ENCODE measurements around the gene CAMK2G.
"Not testable (repeated sequence)": the region's sequence is repeated elsewhere in the genome, so short reads cannot be mapped to it uniquely, and the experiment has no call there.

The CAMK2G gene

GRCh38 chr10:73874267-73875138 lies at the start of gene CAMK2G:
TSS of gene CAMK2G (minus strand) at chr10:73874555. CDS start at chr10:73874461, 94 bp downstream.
- peak; percentile 8 to 58 for DNase-seq

GRCh38 chr10:73922864-73923133 lies 48.4 kb upstream of the CAMK2G start:
- no peak for DNase-seq

- no peak for DNase-seq
Measured at GRCh38 chr10:73922007-73922863, 47.9 kb upstream of the CAMK2G start.

- DNase-seq, result no peak
Measured at GRCh38 chr10:73920089-73920488, 45.7 kb upstream of the CAMK2G start.

- DNase-seq, result not testable (repeated sequence)
Measured at GRCh38 chr10:73919481-73919880, 45.1 kb upstream of the CAMK2G start.

GRCh38 chr10:73917566-73918305 lies 43.4 kb upstream of the CAMK2G start:
- no peak for DNase-seq

- DNase-seq, result no peak
Measured at GRCh38 chr10:73916761-73917470, 42.6 kb upstream of the CAMK2G start.

- no peak for DNase-seq
Measured at GRCh38 chr10:73915206-73915851, 41.0 kb upstream of the CAMK2G start.

- DNase-seq, result no peak
Measured at GRCh38 chr10:73914036-73914435, 39.7 kb upstream of the CAMK2G start.

GRCh38 chr10:73911553-73912004 lies 37.2 kb upstream of the CAMK2G start:
- DNase-seq, result no peak

GRCh38 chr10:73910764-73911552 lies 36.6 kb upstream of the CAMK2G start, which contains the start of gene PLAU:
TSS of gene PLAU (plus strand) at chr10:73911132. CDS start at chr10:73911556, 424 bp downstream.
- DNase-seq, result peak in 1 of 2 experiments; percentile 10

- DNase-seq, result peak in 1 of 2 experiments; percentile 6
Measured at GRCh38 chr10:73910401-73910763, 36.0 kb upstream of the CAMK2G start.

GRCh38 chr10:73909540-73910115 lies 35.3 kb upstream of the CAMK2G start:
- no peak for DNase-seq

GRCh38 chr10:73908853-73909539 lies 34.6 kb upstream of the CAMK2G start:
- DNase-seq, result no peak

- DNase-seq, result peak in 1 of 2 experiments; percentile 2
Measured at GRCh38 chr10:73907841-73908517, 33.6 kb upstream of the CAMK2G start.

GRCh38 chr10:73906524-73907447 lies 32.4 kb upstream of the CAMK2G start:
- peak; percentile 47 to 72 for DNase-seq

- no peak for DNase-seq
Measured at GRCh38 chr10:73905256-73906020, 31.1 kb upstream of the CAMK2G start.

Data from NCI-H524 (cell line).